GM19452 (cell line): ENCODE data around the gene CDC25C.

Experiments used
- ATAC-seq: cut with Tn5 transposase; IDR thresholded peaks from one replicate; pipeline ENCODE4 v1.9.1; 2021; ENCODE audit not compliant: unreplicated experiment

Gene CDC25C

DNA sequence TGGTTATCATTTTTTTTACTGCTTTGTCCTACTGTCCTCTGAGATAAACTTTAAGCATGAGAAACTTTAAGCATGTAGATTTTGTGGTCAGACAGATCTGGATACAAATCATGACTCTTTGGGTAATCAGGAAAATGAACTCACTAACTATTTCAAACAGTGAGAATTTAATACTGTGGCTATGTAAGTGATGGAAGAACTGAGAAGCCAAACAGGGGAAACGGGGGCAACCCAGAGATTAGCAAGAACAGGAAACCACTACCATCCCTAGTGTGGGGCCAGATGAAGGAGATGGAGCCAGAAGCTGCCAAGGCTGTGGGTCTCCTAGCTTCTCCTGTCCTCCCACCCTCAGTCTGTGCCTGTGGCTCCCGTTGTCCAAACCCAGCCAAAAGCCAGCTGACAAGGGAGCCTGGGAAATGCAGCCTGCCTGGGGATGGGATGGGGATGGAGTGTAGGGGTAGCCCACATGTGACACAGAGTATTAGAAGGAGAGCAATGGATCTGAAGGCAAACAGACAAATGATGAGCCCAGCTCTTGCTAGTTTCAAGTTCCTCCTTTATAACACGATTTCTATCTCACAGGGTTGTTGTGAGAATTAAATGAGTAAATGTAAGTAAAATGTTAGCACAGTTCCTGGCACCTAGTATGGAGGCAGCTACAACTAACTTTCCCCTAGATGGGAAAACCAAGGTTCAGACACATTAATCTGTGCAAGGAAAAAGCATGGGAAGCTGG, 90.8 kb downstream of the CDC25C start:
- ATAC-seq, result no peak

DNA sequence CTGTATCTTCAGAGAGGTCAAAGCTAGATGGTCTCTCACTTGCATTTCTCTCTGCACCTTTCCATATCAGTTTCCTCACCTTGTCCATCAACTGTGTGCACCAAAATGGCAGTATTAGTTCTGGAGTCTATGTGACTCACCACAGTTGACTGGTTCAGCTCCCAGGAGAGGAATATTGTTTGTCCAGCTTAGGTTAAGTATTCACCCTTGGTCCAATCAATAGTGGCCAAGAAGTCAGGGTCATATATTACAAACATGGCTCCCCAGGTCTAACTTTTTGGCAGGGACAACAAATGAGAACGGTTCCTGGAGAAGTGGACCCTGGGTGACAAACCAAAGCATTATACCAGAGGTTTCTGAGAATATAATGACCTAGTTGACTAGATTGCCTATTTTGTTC, 93.6 kb downstream of the CDC25C start:
- no peak for ATAC-seq
